AG10803 (cell line): ENCODE results near the gene GAST.
A peak's percentile ranks its signal among the peaks of the same experiment; 100 is the strongest.

Experiments
- DNase-seq: peaks from one replicate; pipeline ENCODE4 v3.0.0; 2010; ENCODE audit warnings: low read depth
- H3K4me3 ChIP-seq: 2 replicates; pipeline ENCODE4 v1.5.1; 2011; ENCODE audit warnings: mild to moderate bottlenecking, low read length, control low read depth
- TF ChIP-seq, protein P1 (sequence below): conservative IDR thresholded peaks from 2 replicates; pipeline ENCODE4 v1.5.1; 2011; ENCODE audit warnings: mild to moderate bottlenecking, low read length, control low read depth, inconsistent platforms

Gene GAST, protein sequence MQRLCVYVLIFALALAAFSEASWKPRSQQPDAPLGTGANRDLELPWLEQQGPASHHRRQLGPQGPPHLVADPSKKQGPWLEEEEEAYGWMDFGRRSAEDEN

DNA sequence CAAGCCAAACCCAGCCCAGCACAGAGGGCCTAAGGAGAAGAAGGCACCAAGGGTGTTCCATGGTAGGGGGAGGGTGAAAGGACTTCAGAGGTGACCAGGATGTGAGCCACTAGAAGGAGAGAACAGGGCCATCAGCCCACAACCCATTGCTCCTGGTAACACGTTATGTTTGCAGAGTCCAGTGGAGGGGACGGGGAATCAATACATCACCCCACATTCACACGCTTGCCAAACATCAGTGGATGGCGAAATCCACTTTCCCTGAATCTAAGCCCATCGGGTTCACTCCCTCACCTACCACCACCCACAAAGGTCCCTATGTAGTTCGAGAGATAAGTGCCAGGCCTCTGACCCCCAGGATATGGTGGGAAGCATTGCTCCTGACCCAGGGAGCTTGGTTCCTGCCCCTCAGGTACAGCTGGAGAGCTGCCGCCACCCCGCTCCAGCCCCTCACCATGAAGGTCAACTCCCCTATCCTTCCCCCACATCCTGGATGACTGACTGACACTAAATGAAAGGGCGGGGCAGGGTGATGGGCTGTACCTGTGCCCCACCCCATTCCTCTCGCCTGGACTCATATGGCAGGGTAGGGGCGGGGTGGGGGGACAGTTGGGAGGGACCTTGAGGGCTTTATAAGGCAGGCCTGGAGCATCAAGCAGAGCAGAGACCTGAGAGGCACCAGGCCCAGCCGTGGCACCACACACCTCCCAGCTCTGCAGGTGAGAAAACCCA lies at the start of gene GAST:
TSS of gene GAST (plus strand) at position 663 of the 732 bp plus-strand sequence. CDS start 3,106 bp downstream, outside the sequence.
- no peak within 1 kb of the TSS for H3K4me3 ChIP-seq
- TF ChIP-seq, protein P1, sequence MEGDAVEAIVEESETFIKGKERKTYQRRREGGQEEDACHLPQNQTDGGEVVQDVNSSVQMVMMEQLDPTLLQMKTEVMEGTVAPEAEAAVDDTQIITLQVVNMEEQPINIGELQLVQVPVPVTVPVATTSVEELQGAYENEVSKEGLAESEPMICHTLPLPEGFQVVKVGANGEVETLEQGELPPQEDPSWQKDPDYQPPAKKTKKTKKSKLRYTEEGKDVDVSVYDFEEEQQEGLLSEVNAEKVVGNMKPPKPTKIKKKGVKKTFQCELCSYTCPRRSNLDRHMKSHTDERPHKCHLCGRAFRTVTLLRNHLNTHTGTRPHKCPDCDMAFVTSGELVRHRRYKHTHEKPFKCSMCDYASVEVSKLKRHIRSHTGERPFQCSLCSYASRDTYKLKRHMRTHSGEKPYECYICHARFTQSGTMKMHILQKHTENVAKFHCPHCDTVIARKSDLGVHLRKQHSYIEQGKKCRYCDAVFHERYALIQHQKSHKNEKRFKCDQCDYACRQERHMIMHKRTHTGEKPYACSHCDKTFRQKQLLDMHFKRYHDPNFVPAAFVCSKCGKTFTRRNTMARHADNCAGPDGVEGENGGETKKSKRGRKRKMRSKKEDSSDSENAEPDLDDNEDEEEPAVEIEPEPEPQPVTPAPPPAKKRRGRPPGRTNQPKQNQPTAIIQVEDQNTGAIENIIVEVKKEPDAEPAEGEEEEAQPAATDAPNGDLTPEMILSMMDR, result no peak
- DNase-seq, result no peak

DNA sequence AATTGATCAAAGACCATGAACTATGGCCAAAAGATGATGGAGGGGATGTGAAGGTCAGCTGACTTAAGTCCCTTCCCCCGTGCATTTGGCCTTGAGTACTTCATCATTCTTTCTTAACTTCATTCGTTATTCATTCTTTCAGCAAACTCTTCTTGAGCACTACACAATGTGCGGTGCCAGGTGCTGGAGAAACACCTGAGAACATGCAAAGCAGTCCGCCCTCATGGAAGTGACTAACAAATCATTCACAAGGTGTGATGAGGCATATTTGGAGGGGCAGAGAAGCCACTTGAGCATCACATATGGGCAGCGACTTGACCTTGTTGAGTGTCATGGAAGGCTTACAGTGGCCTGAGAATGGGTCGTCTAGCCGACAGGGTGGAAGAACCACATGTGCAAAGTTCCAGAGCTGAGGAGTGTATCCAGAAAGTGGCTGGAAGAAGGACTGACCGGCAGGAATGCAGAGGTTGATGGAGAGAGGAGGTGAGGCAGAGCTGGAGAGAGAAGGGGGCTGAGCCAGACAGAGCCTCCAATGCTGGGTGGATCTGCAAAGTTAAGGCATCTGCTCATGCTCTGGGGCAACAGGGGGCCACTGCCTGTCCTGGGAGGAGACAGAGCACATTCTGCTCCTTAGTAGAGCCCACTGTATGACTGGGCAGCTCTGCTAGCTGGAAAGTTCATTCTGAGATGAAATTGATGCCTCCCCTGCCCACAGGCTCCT lies 48.5 kb upstream of the GAST start:
- TF ChIP-seq, protein P1, result no peak
- no peak for DNase-seq

DNA sequence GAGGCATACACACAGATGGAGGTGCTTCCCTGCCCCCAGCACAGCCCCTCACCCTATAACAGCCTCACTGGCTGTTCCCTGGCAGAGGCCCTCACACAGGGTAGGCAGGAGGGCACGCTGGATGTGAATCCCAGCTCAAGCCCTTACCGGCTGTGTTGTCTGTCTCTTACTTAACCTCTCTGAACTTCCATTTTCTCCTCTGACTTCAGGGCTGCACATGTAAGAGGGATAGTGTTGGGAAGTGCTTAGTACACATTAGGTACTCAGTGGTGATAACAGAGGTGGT lies 48.0 kb upstream of the GAST start:
- TF ChIP-seq, protein P1, result no peak
- DNase-seq, result no peak
- H3K4me3 ChIP-seq, result no peak overlapping the region

More for the DNA sequence above, 48.5 kb upstream of the GAST start:
- H3K4me3 ChIP-seq, result no peak overlapping the region

DNA sequence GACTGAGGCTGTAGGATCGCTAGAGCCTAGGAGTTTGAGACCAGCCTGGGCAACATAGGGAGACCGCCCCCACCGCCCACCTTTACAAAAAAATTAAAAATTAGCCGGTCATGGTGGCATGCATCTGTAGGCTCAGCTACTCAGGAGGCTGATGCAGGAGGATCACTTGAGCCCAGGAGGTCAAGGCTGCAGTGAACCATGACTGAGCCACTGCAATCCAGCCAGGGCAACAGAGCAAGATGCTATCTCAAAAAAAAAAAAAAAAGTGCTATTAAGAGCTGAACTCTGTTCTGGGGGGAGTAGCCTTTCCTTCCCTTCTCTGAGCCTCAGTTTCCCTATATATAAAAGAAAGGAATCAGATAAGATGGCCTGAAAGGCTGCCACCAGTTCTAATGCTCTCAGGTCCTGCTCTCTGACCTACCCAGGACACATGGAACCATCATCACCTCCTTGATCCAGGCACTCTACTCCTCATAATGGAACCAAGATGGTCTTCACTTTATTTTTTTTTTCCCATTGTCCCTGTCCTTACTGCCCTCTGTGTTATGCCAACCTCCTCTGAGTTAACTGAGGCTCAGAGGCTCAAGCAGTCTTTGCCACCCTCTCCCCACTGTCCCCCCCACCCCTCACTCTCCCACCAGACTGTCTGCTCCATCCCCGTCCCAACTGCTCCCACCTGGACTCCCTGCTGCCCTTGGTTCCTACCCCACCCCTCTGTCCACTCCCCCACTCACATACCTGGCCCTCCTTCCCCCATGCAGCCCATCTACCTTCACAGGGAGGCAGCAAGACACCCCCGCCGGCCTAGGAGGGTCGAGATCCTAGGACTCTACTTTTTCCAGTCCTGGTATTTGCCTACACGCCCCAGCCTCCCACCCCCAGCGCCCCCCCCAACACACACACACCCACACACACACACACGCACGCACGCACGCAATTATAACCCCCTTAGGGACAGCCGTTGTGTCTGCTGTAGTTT lies 47.3 kb upstream of the GAST start:
- H3K4me3 ChIP-seq, result peak overlapping the region; percentile 63; the same call in 1 of the 2 replicates
- TF ChIP-seq, protein P1, result no peak
- no peak for DNase-seq

DNA sequence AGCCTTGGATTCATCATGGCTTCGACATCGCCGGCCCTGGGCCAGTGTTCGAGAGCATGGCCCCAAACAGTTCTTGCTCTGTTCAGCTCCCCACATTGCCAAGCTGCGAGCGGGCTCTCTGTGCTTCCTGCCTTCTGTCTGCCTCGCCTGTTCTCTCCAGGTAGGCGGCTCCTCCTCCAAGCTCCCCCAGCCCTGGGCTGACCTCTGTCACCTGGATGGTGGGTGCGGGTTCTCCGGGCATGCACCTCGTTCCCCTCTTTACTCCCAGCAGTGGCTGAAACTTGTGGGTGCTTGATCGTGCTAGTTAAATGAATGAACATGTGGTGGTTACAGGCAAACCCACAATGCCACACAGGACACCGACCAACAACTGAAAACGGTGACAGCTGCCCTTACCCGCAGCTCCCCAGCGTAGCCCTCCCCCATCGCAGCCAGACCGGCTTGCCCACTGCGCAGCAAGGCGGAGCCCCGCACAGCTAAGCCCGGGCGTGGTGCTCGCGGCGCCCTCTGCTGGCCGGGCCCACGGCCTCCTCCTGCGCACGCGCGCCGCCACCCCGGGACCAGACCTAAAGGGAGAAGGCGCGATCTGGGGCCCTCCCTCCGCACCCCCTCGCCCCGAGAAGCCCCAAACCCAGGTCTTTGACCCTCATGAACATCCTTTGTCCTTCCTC lies 46.4 kb upstream of the GAST start:
- peak; percentile 72 for DNase-seq

DNA sequence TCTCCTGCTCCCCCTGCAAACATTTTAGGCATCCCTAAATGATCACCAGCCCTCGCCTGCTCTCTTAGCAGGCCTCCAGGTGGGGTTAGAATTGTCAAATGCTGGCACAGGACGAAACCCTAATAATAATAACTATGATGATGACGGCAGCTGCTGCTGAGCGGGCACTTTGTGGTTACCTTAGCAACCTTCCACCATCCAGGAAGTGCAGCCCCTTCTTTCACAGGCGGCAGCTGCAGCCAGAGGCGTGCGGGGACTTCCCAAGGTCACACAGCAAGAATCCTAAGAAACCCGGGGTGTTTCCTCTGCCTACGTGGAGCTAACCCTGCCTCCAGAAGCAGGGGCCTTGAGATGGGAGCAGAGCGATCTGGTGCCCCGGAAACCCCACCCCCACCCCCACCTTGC lies 45.9 kb upstream of the GAST start:
- peak; percentile 45 for DNase-seq
- H3K4me3 ChIP-seq, result peak overlapping the region; percentile 42

More for the DNA sequence above, 46.4 kb upstream of the GAST start:
- peak overlapping the region; percentile 63 for H3K4me3 ChIP-seq
- TF ChIP-seq, protein P1, result peak; percentile 58

More for the DNA sequence above, 45.9 kb upstream of the GAST start:
- TF ChIP-seq, protein P1, result no peak
